ENCODE data around the gene HKDC1.
"Not testable (repeated sequence)": the region's sequence is repeated elsewhere in the genome, so short reads cannot be mapped to it uniquely, and the experiment has no call there.

HKDC1 gene

DNA sequence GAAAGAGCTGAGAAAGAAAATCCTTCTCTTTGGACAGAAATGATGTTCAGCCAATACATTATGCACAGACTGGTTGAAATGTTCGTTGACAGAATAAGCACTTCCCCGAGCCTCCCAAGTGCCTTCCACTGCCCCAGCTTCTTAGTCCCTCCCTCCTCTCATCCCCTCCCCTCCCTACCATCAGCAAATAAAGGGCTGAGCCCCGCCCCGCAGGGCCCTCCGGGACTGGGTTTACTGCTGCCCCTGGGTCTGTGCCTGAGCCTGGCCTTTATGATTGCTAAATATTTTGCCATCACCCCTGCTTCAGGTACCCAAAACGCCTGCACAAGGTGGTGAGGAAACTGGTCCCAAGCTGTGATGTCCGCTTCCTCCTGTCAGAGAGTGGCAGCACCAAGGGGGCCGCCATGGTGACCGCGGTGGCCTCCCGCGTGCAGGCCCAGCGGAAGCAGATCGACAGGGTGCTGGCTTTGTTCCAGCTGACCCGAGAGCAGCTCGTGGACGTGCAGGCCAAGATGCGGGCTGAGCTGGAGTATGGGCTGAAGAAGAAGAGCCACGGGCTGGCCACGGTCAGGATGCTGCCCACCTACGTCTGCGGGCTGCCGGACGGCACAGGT lies 28.1 kb downstream of the HKDC1 start:
- TF ChIP-seq, protein P1, sequence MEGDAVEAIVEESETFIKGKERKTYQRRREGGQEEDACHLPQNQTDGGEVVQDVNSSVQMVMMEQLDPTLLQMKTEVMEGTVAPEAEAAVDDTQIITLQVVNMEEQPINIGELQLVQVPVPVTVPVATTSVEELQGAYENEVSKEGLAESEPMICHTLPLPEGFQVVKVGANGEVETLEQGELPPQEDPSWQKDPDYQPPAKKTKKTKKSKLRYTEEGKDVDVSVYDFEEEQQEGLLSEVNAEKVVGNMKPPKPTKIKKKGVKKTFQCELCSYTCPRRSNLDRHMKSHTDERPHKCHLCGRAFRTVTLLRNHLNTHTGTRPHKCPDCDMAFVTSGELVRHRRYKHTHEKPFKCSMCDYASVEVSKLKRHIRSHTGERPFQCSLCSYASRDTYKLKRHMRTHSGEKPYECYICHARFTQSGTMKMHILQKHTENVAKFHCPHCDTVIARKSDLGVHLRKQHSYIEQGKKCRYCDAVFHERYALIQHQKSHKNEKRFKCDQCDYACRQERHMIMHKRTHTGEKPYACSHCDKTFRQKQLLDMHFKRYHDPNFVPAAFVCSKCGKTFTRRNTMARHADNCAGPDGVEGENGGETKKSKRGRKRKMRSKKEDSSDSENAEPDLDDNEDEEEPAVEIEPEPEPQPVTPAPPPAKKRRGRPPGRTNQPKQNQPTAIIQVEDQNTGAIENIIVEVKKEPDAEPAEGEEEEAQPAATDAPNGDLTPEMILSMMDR (IDR thresholded peaks at IDR 0.05; ENCODE audit: insufficient read depth, missing control alignments), result no peak
- DNase-seq (ENCODE audit: insufficient read length, low spot score), result no peak
- FAIRE-seq, result no peak

DNA sequence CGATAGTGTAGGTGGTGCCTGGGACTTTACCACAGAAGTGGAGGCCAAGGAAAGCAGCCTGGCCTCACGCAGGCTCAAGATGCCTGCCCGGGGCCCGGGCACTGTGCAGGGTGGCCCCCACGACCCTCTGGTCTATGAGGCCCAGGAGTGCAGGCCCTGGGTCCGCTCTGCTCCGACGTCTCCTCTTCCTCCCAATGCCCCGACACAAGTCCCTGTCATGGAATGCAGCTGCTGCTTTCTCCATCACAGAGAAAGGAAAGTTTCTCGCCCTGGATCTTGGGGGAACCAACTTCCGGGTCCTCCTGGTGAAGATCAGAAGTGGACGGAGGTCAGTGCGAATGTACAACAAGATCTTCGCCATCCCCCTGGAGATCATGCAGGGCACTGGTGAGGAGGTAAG lies 29.9 kb downstream of the HKDC1 start:
- TF ChIP-seq, protein P1 (IDR thresholded peaks at IDR 0.05; ENCODE audit: insufficient read depth, missing control alignments), result no peak
- DNase-seq (ENCODE audit: insufficient read length, low spot score) (no peak), FAIRE-seq (no peak)

DNA sequence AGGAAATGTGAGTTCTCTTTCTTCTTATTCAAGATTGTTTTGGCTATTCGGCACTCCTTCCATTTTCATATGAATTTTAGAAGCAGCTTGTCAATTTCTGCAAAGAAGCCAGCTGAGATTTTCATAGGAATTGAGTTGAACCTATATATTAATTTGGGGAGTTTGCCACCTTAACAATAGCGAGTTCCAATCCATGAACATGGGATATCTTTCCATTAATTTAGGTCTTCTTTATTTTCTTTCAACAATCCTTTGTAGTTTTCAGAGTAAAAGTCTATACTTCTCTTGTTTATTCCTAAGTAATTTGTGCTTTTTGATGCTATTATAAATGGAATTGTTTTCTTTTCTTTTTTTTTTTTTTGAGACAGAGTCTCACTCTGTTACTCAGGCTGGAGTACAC lies 31.3 kb downstream of the HKDC1 start:
- DNase-seq (ENCODE audit: insufficient read length, low spot score); FAIRE-seq: not testable (repeated sequence)

DNA sequence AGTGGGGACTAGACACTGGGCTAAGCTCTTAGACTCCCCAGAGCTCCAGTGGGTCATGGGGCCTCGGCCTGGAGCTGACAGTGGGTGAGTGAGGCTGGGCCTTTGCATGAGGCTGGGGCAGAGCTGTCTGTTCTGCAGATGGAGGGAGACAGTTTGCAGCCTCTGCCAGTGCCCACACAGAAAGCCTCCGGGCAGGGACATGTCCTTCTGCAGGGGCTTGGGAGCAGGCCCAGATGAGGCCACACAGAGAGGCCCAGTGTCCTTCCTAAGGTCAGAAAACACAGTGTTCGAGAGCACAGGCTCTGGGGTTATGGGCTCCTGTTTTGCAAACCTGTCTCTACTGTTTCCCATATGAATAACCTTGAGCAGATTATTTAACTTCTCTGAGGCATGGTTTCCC lies 33.0 kb downstream of the HKDC1 start:
- FAIRE-seq (no peak), DNase-seq (ENCODE audit: insufficient read length, low spot score) (no peak)
- TF ChIP-seq, protein P1 (IDR thresholded peaks at IDR 0.05; ENCODE audit: insufficient read depth, missing control alignments), result no peak

DNA sequence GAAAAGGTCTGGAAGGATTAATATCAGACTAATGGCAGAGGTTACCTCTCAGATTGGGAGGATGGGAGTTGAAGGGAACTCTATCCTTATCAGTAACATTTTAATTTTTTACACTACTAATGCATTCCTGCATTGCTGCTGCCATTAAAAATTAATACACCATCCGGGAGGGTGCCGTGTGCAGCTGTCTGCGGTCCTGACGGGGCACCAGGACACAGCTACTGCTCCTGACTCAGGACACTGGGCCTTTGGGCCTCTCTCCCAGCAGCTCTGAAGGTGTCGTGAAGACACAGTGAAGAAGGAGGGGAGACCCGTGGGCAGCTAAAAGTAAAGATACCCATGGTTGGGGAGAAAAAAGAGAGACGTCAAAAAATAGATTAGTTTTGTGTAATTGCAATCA lies 34.7 kb downstream of the HKDC1 start:
- DNase-seq (ENCODE audit: insufficient read length, low spot score) (no peak), FAIRE-seq (no peak)
- TF ChIP-seq, protein P1 (IDR thresholded peaks at IDR 0.05; ENCODE audit: insufficient read depth, missing control alignments), result no peak

DNA sequence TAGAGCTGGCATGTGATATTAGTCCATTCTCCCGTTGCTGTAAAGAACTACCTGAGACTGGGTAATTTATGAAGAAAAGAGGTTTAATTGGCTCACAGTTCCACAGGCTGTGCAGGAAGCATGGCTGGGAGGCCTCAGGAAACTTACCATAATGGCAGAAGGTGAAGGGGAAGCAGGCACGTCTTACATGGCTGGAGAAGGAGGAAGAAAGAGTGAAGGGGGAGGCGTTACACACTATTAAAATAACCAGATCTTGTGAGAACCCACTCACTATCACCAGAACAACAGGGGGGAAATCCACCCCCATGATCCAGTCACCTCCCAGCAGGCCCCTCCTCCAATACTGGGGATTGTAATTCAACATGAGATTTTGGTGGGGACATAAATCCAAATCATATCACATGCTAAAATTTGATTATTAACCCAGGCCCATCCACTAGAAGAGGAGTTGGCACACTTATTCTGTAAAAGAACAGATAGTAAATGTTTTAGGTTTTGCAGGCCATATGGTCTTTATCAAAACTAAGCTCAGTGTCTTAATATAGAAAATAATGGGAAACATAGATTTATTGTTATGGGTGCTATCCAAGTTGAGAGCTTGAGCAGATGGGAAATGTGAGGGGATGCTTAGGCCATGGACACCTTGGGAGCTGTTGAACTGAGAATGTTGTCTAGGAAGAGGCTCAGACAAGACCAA lies 39.6 kb downstream of the HKDC1 start:
- no peak for FAIRE-seq
- DNase-seq (ENCODE audit: insufficient read length, low spot score), result no peak
- TF ChIP-seq, protein P1 (IDR thresholded peaks at IDR 0.05; ENCODE audit: insufficient read depth, missing control alignments), result no peak

DNA sequence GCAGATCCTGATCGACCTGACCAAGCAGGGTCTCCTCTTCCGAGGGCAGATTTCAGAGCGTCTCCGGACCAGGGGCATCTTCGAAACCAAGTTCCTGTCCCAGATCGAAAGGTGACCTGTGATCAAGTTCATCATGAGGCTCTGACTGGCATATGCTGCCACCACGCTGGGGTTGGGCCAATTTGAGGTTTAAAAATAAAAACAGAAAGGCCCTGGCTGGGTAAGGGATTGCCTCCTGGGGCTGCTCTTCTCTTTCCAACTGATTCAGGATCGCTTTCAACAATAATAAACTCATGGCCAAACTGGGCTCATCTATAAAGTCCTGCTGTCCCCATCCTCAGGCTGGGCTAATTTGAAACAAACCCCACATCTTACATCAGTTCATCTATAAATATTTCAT lies 41.1 kb downstream of the HKDC1 start:
- DNase-seq (ENCODE audit: insufficient read length, low spot score) (no peak), FAIRE-seq (no peak)
- TF ChIP-seq, protein P1 (IDR thresholded peaks at IDR 0.05; ENCODE audit: insufficient read depth, missing control alignments), result no peak

All from D721Med (cell line).